Parathyroid adenoma (tissue), 2 donors: ENCODE results near the gene SLC37A4.

Experiments used
- H2AFZ ChIP-seq: fragments of 300-600 bp; sonication (generic); one replicate; pipeline ENCODE4 v1.7.0; 2017; ENCODE audit warnings: antibody characterized with exemption, mild to moderate bottlenecking
- H3K27ac ChIP-seq: fragments of 300-600 bp; sonication (generic); one replicate; pipeline ENCODE4 v1.7.0; 2017
- H3K27me3 ChIP-seq: fragments of 300-600 bp; sonication (generic); one replicate; pipeline ENCODE4 v1.7.0; 2017; ENCODE audit warnings: low read length; ENCODE audit not compliant: control insufficient read depth, insufficient read depth
- H3K36me3 ChIP-seq: fragments of 300-600 bp; sonication (generic); one replicate; pipeline ENCODE4 v1.7.0; 2017; ENCODE audit warnings: low read length; ENCODE audit not compliant: control insufficient read depth, insufficient read depth
- H3K4me1 ChIP-seq: fragments of 300-600 bp; sonication (generic); one replicate; pipeline ENCODE4 v1.7.0; 2017; ENCODE audit warnings: control low read depth
- H3K4me2 ChIP-seq: fragments of 300-600 bp; sonication (generic); one replicate; pipeline ENCODE4 v1.7.0; 2017; ENCODE audit warnings: low read length
- H3K4me3 ChIP-seq: fragments of 300-600 bp; sonication (generic); one replicate; pipeline ENCODE4 v1.7.0; 2017; ENCODE audit warnings: low read depth, low read length
- H3K79me2 ChIP-seq: fragments of 300-600 bp; sonication (generic); one replicate; pipeline ENCODE4 v1.7.0; 2017; ENCODE audit warnings: control low read depth
- H3K9ac ChIP-seq: fragments of 300-600 bp; sonication (generic); one replicate; pipeline ENCODE4 v1.7.0; 2017; ENCODE audit warnings: mild to moderate bottlenecking
- H3K9me3 ChIP-seq: fragments of 300-600 bp; sonication (generic); one replicate; pipeline ENCODE4 v1.7.0; 2017; ENCODE audit warnings: low read length; ENCODE audit not compliant: control insufficient read depth
- CTCF ChIP-seq: fragments of 300-600 bp; sonication (generic); IDR thresholded peaks from one replicate; pipeline ENCODE4 v1.7.0; 2017; ENCODE audit warnings: antibody characterized with exemption, mild to moderate bottlenecking
- donor health status: primary hyperparathyroidism.

The SLC37A4 gene

GRCh38 chr11:119025978-119026766 lies 4.5 kb downstream of the SLC37A4 start:
- H3K4me1 ChIP-seq, result peaks cover 2% of the 10 kb centered on the region
- H3K27ac ChIP-seq, result no peak overlapping the region

DNA sequence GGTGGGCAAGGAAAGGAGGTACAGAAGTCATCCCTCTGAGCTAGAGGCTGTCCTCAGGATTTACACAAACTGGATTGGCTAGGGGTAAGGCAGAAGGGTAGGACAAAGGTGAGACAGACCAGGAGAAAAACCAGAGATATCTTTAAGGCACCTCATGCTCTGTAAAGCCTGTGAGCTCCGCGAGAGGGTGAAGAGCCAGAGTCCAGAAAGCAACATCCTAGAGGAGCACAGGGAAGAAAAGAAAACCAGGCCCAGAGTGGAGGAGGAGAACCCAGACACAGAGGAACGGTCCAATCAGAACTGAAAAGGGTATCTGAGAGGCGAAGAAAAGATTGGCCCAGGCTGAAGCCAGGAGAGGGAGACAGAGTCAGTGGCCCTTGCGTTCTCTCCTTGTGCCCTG lies 5.1 kb downstream of the SLC37A4 start:
- Histone ChIP-seq H3K79me2 (no peaks in the 10 kb centered on the region), H3K9me3 (no peaks in the 10 kb centered on the region), H3K27me3 (no peaks in the 10 kb centered on the region), H3K4me3 (no peak overlapping the region), H3K4me1 (peaks cover 2% of the 10 kb centered on the region), H3K4me2 (no peak overlapping the region), H3K9ac (no peak overlapping the region), H2AFZ (no peak overlapping the region), H3K27ac (no peak overlapping the region), H3K36me3 (no peaks in the 10 kb centered on the region)
- TF ChIP-seq CTCF, result no peak

More at GRCh38 chr11:119025978-119026766, 4.5 kb downstream of the SLC37A4 start:
- Histone ChIP-seq H3K4me3 (no peak overlapping the region), H3K36me3 (no peaks in the 10 kb centered on the region), H3K79me2 (no peaks in the 10 kb centered on the region), H3K9me3 (no peaks in the 10 kb centered on the region), H3K4me2 (no peak overlapping the region), H3K27me3 (no peaks in the 10 kb centered on the region), H2AFZ (no peak overlapping the region), H3K9ac (no peak overlapping the region)
- no peak for TF ChIP-seq CTCF

- no peaks in the 10 kb centered on the region for H3K9me3 ChIP-seq
- H2AFZ ChIP-seq, result no peak overlapping the region
- no peak overlapping the region for H3K27ac ChIP-seq
- H3K79me2 ChIP-seq, result no peaks in the 10 kb centered on the region
- no peak overlapping the region for H3K4me3 ChIP-seq
- H3K4me1 ChIP-seq, result peaks cover 2% of the 10 kb centered on the region
- H3K9ac ChIP-seq, result no peak overlapping the region
- no peak overlapping the region for H3K4me2 ChIP-seq
- TF ChIP-seq CTCF, result no peak
- no peaks in the 10 kb centered on the region for H3K27me3 ChIP-seq
- no peaks in the 10 kb centered on the region for H3K36me3 ChIP-seq
Measured at GRCh38 chr11:119025099-119025473, 5.6 kb downstream of the SLC37A4 start.

DNA sequence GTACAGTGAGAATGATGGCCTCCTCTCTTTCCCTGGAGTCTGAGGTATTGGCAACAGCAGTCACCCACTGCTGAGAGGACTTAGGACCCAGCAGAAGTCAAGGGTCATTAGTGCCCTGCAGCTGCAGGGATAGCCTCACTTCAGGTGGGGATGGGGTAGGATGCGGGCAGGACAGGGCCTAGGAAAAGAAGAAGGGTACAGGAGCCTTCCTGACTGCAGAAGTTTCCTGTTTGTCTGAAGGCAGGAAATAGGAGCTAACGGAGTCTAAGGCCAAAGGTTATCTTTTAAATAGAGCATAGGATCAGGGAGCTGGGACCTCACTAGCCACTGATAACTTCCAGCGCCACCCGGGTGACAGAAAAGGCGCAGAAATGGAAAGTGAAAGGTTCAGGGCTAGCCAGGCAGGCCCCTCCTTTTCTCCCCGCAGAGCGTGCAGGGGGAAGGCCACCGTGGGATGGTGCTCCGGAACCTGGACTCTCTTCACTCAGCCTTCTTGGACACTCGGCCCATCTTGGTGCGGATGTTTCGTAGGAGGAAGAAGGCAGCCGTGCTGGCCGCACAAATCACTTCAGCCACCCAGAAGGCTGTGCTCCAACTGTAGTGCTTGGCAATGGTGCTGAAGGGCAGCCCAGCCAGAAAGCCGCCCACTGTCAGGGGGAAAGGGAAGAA lies 6.1 kb downstream of the SLC37A4 start:
- H3K4me3 ChIP-seq, result no peak overlapping the region
- H3K4me1 ChIP-seq, result no peaks in the 10 kb centered on the region
- H3K27ac ChIP-seq, result no peak overlapping the region
- no peaks in the 10 kb centered on the region for H3K9me3 ChIP-seq
- no peaks in the 10 kb centered on the region for H3K36me3 ChIP-seq
- no peak for TF ChIP-seq CTCF
- H3K4me2 ChIP-seq, result no peak overlapping the region
- H2AFZ ChIP-seq, result no peak overlapping the region
- H3K9ac ChIP-seq, result no peak overlapping the region
- H3K79me2 ChIP-seq, result no peaks in the 10 kb centered on the region
- H3K27me3 ChIP-seq, result no peaks in the 10 kb centered on the region
